Measurements from ENCODE around the gene SYTL3. TPM values are rescaled to one million over a fixed set of nuclear protein-coding genes. Genes with fewer than 3 reads are reported as not detected.

Gene SYTL3
- total RNA-seq, 1 donor from 2014 or later, result 0.48 TPM

DNA sequence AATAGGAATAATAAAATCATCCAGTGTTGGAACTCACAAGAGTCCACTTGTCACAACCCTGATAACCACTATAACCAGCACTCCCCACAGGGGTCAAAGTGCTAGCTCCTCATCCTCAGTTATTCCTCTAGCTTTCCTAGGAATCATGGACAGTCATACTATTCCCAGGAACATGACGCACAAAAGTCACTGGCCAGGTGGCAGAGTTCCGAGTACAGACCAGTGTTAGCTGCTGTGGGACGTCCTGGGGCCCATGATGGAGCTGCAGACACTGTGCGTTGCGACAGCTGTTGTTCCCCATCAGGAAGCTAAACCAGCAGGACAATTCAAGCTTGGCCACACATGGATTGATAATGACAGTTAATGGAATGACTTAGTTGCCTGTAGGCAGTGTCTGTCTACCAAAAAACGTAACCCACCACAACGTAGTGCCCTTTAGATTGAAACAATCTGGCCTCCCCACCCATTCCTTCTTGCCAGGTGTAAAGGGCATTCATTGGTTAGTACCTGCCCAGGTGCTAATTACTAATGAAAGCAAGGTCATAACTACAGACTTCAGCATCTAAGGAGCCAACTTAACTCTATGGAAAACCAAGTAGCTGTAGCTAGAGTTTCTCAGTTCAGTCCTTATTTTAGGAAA lies 151.9 kb downstream of the SYTL3 start:
- no peaks in the 10 kb centered on the region for H3K9me3 Mint-ChIP-seq (ENCODE audit: unreplicated experiment)
- H3K27ac Mint-ChIP-seq (ENCODE audit: unreplicated experiment), result no peak overlapping the region
- peaks cover 3% of the 10 kb centered on the region for H3K36me3 Mint-ChIP-seq (ENCODE audit: unreplicated experiment)
- no peak for DNase-seq (ENCODE audit: extremely low spot score, unreplicated experiment)
- H3K27me3 Mint-ChIP-seq (ENCODE audit: unreplicated experiment), result no peaks in the 10 kb centered on the region
- H3K4me3 Mint-ChIP-seq (ENCODE audit: unreplicated experiment), result no peak overlapping the region
- TF ChIP-seq, protein P1, sequence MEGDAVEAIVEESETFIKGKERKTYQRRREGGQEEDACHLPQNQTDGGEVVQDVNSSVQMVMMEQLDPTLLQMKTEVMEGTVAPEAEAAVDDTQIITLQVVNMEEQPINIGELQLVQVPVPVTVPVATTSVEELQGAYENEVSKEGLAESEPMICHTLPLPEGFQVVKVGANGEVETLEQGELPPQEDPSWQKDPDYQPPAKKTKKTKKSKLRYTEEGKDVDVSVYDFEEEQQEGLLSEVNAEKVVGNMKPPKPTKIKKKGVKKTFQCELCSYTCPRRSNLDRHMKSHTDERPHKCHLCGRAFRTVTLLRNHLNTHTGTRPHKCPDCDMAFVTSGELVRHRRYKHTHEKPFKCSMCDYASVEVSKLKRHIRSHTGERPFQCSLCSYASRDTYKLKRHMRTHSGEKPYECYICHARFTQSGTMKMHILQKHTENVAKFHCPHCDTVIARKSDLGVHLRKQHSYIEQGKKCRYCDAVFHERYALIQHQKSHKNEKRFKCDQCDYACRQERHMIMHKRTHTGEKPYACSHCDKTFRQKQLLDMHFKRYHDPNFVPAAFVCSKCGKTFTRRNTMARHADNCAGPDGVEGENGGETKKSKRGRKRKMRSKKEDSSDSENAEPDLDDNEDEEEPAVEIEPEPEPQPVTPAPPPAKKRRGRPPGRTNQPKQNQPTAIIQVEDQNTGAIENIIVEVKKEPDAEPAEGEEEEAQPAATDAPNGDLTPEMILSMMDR (IDR thresholded peaks at IDR 0.05), result no peak
- H3K4me1 Mint-ChIP-seq (ENCODE audit: unreplicated experiment), result peaks cover 60% of the 10 kb centered on the region

DNA sequence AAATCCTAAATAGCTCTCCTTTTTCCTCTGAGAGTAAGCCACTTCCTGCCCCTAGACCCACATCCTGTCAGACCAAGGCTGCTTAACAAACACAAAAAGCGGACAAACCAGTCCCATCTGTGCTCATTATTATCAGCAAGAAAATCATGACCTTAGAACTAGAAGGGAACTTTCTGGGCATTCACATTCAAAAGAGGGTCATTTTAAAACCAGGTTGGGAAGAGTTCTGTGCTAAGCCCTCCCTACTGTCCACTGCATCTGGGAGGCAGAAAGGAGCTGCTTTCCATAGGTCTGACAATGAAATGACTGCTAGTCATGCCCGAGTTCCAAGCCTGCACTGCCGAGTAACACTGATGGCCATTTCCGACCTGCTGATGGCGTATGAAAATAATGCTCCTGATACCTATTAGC lies 153.9 kb downstream of the SYTL3 start:
- H3K9me3 Mint-ChIP-seq (ENCODE audit: unreplicated experiment), result no peaks in the 10 kb centered on the region
- peaks cover 42% of the 10 kb centered on the region for H3K4me1 Mint-ChIP-seq (ENCODE audit: unreplicated experiment)
- H3K4me3 Mint-ChIP-seq (ENCODE audit: unreplicated experiment), result peak overlapping the region; percentile 11
- TF ChIP-seq, protein P1 (IDR thresholded peaks at IDR 0.05), result no peak
- peaks cover 3% of the 10 kb centered on the region for H3K36me3 Mint-ChIP-seq (ENCODE audit: unreplicated experiment)
- DNase-seq (ENCODE audit: extremely low spot score, unreplicated experiment), result no peak
- H3K27ac Mint-ChIP-seq (ENCODE audit: unreplicated experiment), result peak overlapping the region; percentile 90
- H3K27me3 Mint-ChIP-seq (ENCODE audit: unreplicated experiment), result no peaks in the 10 kb centered on the region

DNA sequence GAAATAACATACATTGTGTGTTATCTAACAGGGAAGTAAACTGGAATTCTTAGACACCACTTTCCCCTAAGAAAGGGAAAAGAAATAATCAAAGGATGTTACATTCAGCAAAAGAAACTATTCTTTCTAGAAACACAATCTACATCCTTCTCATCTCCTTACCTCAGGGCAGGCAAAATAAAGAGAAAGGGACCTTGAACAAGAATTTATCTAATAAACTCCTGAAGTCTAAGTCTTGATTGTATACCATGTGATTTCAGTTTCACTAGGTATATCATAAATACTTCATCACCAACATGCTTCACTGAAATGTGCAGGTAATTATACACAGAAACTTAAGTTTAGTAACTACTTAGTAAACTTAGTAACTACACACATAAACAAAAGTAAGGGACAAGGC lies 154.4 kb downstream of the SYTL3 start:
- no peaks in the 10 kb centered on the region for H3K9me3 Mint-ChIP-seq (ENCODE audit: unreplicated experiment)
- peak overlapping the region; percentile 11 for H3K4me3 Mint-ChIP-seq (ENCODE audit: unreplicated experiment)
- H3K27ac Mint-ChIP-seq (ENCODE audit: unreplicated experiment), result peak overlapping the region; percentile 90
- peaks cover 3% of the 10 kb centered on the region for H3K36me3 Mint-ChIP-seq (ENCODE audit: unreplicated experiment)
- H3K4me1 Mint-ChIP-seq (ENCODE audit: unreplicated experiment), result peaks cover 37% of the 10 kb centered on the region
- H3K27me3 Mint-ChIP-seq (ENCODE audit: unreplicated experiment), result no peaks in the 10 kb centered on the region
- no peak for DNase-seq (ENCODE audit: extremely low spot score, unreplicated experiment)
- TF ChIP-seq, protein P1 (IDR thresholded peaks at IDR 0.05), result no peak

DNA sequence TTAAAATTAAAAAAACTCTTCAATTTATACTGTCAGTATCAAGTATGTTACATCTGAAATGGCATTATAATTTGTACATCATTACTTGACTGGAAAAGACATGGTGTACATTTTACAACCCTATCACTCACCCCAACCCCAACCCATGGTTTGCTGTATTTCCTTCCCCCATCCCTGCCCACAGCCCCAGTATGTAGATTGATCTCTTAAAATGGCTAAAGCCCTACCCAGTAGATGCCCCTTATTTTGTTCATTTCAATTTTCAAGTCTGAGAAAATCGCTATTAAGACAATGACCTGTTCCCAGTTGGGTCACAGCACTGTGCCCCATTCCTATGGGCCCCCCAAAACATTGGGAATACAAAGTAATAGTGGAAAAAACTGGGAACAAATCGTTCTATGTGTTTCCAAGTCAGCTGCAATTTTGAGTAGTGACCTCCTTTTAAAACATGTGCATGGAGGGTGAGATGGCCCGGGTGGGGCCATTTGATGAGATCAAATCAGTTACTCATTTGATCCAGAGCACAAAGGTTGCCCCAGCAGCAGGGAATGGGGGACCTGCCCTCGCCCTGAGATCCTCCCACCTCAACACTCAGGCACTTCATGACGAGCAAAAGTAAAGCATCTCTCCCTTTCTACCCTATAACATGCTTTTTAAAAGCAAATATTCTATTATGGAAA lies 156.0 kb downstream of the SYTL3 start:
- DNase-seq (ENCODE audit: extremely low spot score, unreplicated experiment), result no peak
- no peak overlapping the region for H3K4me3 Mint-ChIP-seq (ENCODE audit: unreplicated experiment)
- TF ChIP-seq, protein P1 (IDR thresholded peaks at IDR 0.05), result no peak
- H3K27ac Mint-ChIP-seq (ENCODE audit: unreplicated experiment), result no peak overlapping the region
- H3K9me3 Mint-ChIP-seq (ENCODE audit: unreplicated experiment), result no peaks in the 10 kb centered on the region
- peaks cover 27% of the 10 kb centered on the region for H3K4me1 Mint-ChIP-seq (ENCODE audit: unreplicated experiment)
- H3K27me3 Mint-ChIP-seq (ENCODE audit: unreplicated experiment), result no peaks in the 10 kb centered on the region
- peaks cover 3% of the 10 kb centered on the region for H3K36me3 Mint-ChIP-seq (ENCODE audit: unreplicated experiment)

Measured in osteocyte (in vitro differentiated cells).